Measurements from ENCODE around the gene ITM2C. TPM values are rescaled to one million over a fixed set of nuclear protein-coding genes. Genes with fewer than 3 reads are reported as not detected.

The ITM2C gene
- total and polyA plus RNA-seq, 2 of the 13 experiments (the other 11 are each of a cell fraction or from before 2014, with no cell fraction given), result 70.5 to 270 TPM

DNA sequence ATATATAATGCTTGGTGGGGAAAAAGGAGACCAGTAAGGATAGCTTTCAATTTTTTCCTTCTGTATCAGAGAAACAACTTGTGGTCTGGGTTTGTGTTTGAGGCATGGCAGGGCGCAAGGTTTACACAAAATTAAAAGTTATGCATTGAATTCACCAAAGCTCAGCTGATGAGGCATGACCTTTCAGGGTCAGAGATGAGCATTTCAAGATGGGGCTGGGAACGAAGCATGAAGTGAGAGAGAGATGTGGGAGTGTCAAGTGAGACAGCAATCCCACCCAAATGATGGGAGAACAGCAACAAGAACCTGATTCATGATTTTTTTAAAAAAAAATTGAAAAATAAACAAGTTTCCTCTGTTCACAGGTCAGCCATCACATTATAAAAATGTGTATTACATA lies 55.4 kb downstream of the ITM2C start (continued):
- TF ChIP-seq, protein P1, sequence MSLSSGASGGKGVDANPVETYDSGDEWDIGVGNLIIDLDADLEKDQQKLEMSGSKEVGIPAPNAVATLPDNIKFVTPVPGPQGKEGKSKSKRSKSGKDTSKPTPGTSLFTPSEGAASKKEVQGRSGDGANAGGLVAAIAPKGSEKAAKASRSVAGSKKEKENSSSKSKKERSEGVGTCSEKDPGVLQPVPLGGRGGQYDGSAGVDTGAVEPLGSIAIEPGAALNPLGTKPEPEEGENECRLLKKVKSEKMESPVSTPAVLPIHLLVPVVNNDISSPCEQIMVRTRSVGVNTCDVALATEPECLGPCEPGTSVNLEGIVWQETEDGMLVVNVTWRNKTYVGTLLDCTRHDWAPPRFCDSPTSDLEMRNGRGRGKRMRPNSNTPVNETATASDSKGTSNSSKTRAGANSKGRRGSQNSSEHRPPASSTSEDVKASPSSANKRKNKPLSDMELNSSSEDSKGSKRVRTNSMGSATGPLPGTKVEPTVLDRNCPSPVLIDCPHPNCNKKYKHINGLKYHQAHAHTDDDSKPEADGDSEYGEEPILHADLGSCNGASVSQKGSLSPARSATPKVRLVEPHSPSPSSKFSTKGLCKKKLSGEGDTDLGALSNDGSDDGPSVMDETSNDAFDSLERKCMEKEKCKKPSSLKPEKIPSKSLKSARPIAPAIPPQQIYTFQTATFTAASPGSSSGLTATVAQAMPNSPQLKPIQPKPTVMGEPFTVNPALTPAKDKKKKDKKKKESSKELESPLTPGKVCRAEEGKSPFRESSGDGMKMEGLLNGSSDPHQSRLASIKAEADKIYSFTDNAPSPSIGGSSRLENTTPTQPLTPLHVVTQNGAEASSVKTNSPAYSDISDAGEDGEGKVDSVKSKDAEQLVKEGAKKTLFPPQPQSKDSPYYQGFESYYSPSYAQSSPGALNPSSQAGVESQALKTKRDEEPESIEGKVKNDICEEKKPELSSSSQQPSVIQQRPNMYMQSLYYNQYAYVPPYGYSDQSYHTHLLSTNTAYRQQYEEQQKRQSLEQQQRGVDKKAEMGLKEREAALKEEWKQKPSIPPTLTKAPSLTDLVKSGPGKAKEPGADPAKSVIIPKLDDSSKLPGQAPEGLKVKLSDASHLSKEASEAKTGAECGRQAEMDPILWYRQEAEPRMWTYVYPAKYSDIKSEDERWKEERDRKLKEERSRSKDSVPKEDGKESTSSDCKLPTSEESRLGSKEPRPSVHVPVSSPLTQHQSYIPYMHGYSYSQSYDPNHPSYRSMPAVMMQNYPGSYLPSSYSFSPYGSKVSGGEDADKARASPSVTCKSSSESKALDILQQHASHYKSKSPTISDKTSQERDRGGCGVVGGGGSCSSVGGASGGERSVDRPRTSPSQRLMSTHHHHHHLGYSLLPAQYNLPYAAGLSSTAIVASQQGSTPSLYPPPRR (CRISPR knock-in tag; IDR thresholded peaks at IDR 0.05; ENCODE audit: borderline replicate concordance), result no peak
- TF ChIP-seq TBX2 (CRISPR knock-in tag; IDR thresholded peaks at IDR 0.05; ENCODE audit: borderline replicate concordance) (no peak), KLF13 (CRISPR knock-in tag; IDR thresholded peaks at IDR 0.05) (no peak)
- TF ChIP-seq, protein P2, sequence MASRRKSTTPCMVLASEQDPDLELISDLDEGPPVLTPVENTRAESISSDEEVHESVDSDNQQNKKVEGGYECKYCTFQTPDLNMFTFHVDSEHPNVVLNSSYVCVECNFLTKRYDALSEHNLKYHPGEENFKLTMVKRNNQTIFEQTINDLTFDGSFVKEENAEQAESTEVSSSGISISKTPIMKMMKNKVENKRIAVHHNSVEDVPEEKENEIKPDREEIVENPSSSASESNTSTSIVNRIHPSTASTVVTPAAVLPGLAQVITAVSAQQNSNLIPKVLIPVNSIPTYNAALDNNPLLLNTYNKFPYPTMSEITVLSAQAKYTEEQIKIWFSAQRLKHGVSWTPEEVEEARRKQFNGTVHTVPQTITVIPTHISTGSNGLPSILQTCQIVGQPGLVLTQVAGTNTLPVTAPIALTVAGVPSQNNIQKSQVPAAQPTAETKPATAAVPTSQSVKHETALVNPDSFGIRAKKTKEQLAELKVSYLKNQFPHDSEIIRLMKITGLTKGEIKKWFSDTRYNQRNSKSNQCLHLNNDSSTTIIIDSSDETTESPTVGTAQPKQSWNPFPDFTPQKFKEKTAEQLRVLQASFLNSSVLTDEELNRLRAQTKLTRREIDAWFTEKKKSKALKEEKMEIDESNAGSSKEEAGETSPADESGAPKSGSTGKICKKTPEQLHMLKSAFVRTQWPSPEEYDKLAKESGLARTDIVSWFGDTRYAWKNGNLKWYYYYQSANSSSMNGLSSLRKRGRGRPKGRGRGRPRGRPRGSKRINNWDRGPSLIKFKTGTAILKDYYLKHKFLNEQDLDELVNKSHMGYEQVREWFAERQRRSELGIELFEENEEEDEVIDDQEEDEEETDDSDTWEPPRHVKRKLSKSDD (CRISPR knock-in tag; IDR thresholded peaks at IDR 0.05; ENCODE audit: low read depth), result no peak
